GM23338 (cell line): ENCODE data around the gene CNOT1.
A peak's percentile ranks its signal among the peaks of the same experiment; 100 is the strongest.

ENCODE experiments used
- EZH2 ChIP-seq: fragments of 200-600 bp; sonication (generic); IDR thresholded peaks from one replicate; pipeline ENCODE4 v1.8.0; 2017; ENCODE audit warnings: antibody characterized with exemption, mild to moderate bottlenecking, low read depth; ENCODE audit not compliant: unreplicated experiment
- EZH2phosphoT487 ChIP-seq: fragments of 200-600 bp; sonication (generic); IDR thresholded peaks from one replicate; pipeline ENCODE4 v1.8.1; 2018; ENCODE audit warnings: antibody characterized with exemption; ENCODE audit not compliant: unreplicated experiment
- NANOG ChIP-seq: IDR thresholded peaks from 2 replicates; pipeline ENCODE4 v1.6.1; 2016; ENCODE audit warnings: antibody characterized with exemption, borderline replicate concordance
- POLR2AphosphoS5 ChIP-seq: IDR thresholded peaks from 2 replicates; pipeline ENCODE4 v1.6.1; 2016; ENCODE audit warnings: antibody characterized with exemption, low read depth
- TF ChIP-seq, protein P1 (sequence below), 2 experiments: fragments of 200-600 bp in 1 of 2; sonication (generic) in 1 of 2; conservative IDR thresholded peaks; 2 replicates each; pipeline versions ENCODE4 v1.5.1 to v1.6.1; 2016 to 2017; ENCODE audit warnings: antibody characterized with exemption in 2 of 2, low read depth in 2 of 2, mild to moderate bottlenecking in 2 of 2, moderate library complexity in 1 of 2
- TF ChIP-seq, protein P2 (sequence below): IDR thresholded peaks from one replicate; pipeline ENCODE4 v1.6.1; 2018; ENCODE audit warnings: antibody characterized with exemption; ENCODE audit not compliant: unreplicated experiment

DNA sequence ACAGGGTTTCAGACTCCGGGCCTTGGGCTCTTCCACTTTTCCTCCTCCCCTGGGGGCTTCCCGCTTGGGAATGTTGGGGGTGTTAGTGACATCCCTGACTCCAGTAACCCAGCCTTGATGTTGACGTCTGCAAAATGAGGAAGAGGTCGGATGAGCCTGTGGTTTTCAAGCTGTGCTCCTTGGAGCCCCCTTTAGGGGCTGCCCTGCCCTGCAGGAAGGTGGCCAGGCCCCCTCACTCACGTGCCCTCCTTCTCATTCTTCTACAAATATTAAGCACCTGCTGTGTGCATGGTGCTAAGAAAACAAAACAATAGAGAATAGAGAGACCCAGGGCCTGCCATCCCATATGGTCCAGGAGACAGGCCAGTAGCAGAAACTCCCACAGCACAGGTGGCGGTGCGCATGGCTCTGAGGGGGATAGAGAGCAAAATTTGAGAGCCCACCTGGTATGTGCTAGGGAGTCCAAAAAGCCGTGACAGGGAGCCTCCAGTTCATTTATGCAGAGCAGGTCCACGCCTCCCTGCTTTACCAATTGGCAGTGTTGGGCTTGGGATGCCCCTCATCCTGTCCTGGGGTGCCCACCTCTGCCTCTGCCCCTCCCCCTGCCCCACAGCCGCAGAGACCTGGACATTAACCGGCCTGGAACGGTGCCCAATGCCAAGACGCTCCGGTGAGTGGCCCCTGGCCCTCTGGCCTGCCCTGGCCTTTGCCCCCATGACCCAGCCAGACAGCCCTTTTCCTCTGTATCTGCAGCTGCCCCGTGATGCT is 122.2 kb downstream of the CNOT1 start:
- TF ChIP-seq POLR2AphosphoS5 (no peak), EZH2phosphoT487 (no peak), EZH2 (no peak), NANOG (no peak)
- TF ChIP-seq, protein P1, sequence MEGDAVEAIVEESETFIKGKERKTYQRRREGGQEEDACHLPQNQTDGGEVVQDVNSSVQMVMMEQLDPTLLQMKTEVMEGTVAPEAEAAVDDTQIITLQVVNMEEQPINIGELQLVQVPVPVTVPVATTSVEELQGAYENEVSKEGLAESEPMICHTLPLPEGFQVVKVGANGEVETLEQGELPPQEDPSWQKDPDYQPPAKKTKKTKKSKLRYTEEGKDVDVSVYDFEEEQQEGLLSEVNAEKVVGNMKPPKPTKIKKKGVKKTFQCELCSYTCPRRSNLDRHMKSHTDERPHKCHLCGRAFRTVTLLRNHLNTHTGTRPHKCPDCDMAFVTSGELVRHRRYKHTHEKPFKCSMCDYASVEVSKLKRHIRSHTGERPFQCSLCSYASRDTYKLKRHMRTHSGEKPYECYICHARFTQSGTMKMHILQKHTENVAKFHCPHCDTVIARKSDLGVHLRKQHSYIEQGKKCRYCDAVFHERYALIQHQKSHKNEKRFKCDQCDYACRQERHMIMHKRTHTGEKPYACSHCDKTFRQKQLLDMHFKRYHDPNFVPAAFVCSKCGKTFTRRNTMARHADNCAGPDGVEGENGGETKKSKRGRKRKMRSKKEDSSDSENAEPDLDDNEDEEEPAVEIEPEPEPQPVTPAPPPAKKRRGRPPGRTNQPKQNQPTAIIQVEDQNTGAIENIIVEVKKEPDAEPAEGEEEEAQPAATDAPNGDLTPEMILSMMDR (conservative IDR thresholded peaks at IDR 0.05; ENCODE audit: low read depth in 2 of 2), result peak; percentile 28 to 38
- TF ChIP-seq, protein P2, sequence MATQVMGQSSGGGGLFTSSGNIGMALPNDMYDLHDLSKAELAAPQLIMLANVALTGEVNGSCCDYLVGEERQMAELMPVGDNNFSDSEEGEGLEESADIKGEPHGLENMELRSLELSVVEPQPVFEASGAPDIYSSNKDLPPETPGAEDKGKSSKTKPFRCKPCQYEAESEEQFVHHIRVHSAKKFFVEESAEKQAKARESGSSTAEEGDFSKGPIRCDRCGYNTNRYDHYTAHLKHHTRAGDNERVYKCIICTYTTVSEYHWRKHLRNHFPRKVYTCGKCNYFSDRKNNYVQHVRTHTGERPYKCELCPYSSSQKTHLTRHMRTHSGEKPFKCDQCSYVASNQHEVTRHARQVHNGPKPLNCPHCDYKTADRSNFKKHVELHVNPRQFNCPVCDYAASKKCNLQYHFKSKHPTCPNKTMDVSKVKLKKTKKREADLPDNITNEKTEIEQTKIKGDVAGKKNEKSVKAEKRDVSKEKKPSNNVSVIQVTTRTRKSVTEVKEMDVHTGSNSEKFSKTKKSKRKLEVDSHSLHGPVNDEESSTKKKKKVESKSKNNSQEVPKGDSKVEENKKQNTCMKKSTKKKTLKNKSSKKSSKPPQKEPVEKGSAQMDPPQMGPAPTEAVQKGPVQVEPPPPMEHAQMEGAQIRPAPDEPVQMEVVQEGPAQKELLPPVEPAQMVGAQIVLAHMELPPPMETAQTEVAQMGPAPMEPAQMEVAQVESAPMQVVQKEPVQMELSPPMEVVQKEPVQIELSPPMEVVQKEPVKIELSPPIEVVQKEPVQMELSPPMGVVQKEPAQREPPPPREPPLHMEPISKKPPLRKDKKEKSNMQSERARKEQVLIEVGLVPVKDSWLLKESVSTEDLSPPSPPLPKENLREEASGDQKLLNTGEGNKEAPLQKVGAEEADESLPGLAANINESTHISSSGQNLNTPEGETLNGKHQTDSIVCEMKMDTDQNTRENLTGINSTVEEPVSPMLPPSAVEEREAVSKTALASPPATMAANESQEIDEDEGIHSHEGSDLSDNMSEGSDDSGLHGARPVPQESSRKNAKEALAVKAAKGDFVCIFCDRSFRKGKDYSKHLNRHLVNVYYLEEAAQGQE, result no peak
